Duodenal mucosa (tissue), 2 donors: ENCODE data around the gene C9orf72.

Source experiments
- H3K27ac ChIP-seq: one replicate; pipeline ENCODE4 v1.7.0; 2013; ENCODE audit warnings: low read depth, low read length
- H3K27me3 ChIP-seq, 2 donors: one replicate each; pipeline ENCODE4 v1.7.0; 2013; ENCODE audit warnings: low read length in 2 of 2, control low read depth in 1 of 2; ENCODE audit not compliant: insufficient read depth in 2 of 2, control insufficient read depth in 1 of 2
- H3K36me3 ChIP-seq, 2 donors: one replicate each; pipeline ENCODE4 v1.7.0; 2013; ENCODE audit warnings: low read length in 2 of 2, control low read depth in 1 of 2; ENCODE audit not compliant: insufficient read depth in 2 of 2, control insufficient read depth in 1 of 2
- H3K4me1 ChIP-seq, 2 donors: one replicate each; pipeline ENCODE4 v1.7.0; 2013; ENCODE audit warnings: low read length in 2 of 2, control low read depth in 1 of 2; ENCODE audit not compliant: insufficient read depth in 2 of 2, control insufficient read depth in 1 of 2
- H3K4me3 ChIP-seq, 2 donors: one replicate each; pipeline ENCODE4 v1.7.0; 2013; ENCODE audit warnings: low read length in 2 of 2, low read depth in 1 of 2
- H3K9ac ChIP-seq, 2 donors: one replicate each; pipeline ENCODE4 v1.7.0; 2013; ENCODE audit warnings: low read length in 2 of 2, low read depth in 1 of 2
- H3K9me3 ChIP-seq, 2 donors: one replicate each; pipeline ENCODE4 v1.7.0; 2013; ENCODE audit warnings: low read length in 2 of 2, control low read depth in 1 of 2; ENCODE audit not compliant: control insufficient read depth in 1 of 2

Gene C9orf72

DNA sequence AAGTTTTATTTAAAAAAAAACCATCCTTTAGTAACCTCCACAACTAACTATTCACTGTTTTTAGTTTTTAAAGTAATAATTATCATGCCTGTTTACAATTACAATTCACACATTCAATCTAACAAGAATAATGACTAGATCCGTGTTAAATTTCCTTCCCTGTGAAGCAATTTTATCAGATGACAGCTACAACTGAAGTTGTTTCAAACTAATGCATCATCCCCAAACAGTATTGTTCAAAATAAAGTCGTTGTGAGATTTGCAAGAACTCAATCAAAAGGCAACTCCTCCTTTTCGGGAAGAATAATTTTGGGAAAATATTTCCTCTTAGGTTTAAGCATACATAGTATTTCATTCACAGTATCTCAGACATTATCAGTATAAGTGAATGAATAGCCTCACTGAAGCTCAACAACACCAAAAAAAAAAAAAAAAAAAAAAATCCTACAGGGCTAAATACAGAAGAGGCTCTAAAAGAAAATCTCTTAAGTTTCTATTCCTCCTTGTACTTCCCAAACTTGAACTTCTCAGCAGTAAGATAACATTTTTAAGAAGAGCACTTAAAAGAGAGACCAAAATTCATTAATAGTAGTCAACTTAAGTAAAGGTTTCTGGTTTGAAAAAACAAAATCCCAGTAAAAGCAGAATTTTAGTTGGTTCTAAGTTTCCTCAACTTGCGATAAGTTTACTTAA lies 9.4 kb downstream of the C9orf72 start:
- Histone ChIP-seq H3K9ac (no peak overlapping the region), H3K9me3 (no peaks in the 10 kb centered on the region), H3K36me3 (peaks cover 10 to 12% of the 10 kb centered on the region in 2 donors), H3K27me3 (no peaks in the 10 kb centered on the region), H3K4me1 (no peaks in the 10 kb centered on the region), H3K4me3 (no peak overlapping the region), H3K27ac (no peak overlapping the region)

GRCh38 chr9:27561685-27562084 lies 11.6 kb downstream of the C9orf72 start:
- no peak overlapping the region for H3K9ac ChIP-seq
- no peaks in the 10 kb centered on the region for H3K4me1 ChIP-seq
- H3K27ac ChIP-seq, result no peak overlapping the region
- no peaks in the 10 kb centered on the region for H3K27me3 ChIP-seq
- no peak overlapping the region for H3K4me3 ChIP-seq
- peaks cover 11 to 19% of the 10 kb centered on the region in 2 donors for H3K36me3 ChIP-seq
- H3K9me3 ChIP-seq, result no peaks in the 10 kb centered on the region

DNA sequence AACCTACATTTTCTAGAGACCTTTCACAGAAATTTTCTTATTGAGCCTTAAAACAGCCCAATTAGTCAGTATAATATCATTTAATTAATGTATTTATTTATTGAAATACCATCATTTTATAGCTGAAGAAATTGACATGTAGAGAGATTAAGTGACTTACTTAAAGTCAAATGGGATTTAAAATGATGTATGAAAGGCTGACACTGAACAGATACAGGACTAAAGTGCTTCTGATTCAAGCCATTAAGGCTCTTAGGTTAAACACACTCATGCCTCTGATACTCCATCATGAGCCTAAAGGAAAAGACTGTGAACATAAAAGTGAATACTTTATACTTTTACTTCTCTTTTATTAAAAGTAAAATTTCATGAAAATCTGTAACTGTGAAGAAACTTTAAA lies 12.8 kb downstream of the C9orf72 start:
- no peaks in the 10 kb centered on the region for H3K4me1 ChIP-seq
- H3K9ac ChIP-seq, result no peak overlapping the region
- no peak overlapping the region for H3K4me3 ChIP-seq
- no peaks in the 10 kb centered on the region for H3K27me3 ChIP-seq
- no peaks in the 10 kb centered on the region for H3K9me3 ChIP-seq
- no peak overlapping the region for H3K27ac ChIP-seq
- peaks cover 9 to 29% of the 10 kb centered on the region in 2 donors for H3K36me3 ChIP-seq

- Histone ChIP-seq H3K36me3 (peaks cover 9 to 30% of the 10 kb centered on the region in 2 donors), H3K4me1 (no peaks in the 10 kb centered on the region), H3K27me3 (no peaks in the 10 kb centered on the region), H3K9ac (no peak overlapping the region), H3K9me3 (no peaks in the 10 kb centered on the region), H3K27ac (no peak overlapping the region), H3K4me3 (no peak overlapping the region)
These were observed 15.0 kb downstream of the C9orf72 start for GRCh38 chr9:27558307-27558706.

DNA sequence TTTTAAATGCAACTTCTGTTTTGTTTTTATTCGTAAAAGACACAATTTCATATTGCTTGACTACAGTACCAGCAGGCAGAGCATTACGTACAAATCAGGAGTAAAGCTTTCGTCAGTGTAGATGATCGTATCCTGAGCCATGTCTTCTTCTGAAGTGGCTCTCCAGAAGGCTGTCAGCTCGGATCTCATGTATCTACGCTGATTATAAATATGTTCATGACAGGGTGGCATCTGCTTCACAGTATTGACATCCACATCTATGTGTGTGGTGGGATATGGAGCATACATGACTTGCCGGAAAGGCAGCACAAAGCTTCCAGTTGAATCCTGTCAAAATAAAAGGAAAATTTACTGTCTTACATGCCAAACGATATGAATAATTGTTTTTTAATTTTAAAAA lies 16.8 kb downstream of the C9orf72 start:
- no peak overlapping the region for H3K9ac ChIP-seq
- H3K27ac ChIP-seq, result no peak overlapping the region
- no peaks in the 10 kb centered on the region for H3K27me3 ChIP-seq
- H3K9me3 ChIP-seq, result no peaks in the 10 kb centered on the region
- no peak overlapping the region for H3K4me3 ChIP-seq
- peaks cover 9 to 39% of the 10 kb centered on the region in 2 donors for H3K36me3 ChIP-seq
- no peaks in the 10 kb centered on the region for H3K4me1 ChIP-seq

DNA sequence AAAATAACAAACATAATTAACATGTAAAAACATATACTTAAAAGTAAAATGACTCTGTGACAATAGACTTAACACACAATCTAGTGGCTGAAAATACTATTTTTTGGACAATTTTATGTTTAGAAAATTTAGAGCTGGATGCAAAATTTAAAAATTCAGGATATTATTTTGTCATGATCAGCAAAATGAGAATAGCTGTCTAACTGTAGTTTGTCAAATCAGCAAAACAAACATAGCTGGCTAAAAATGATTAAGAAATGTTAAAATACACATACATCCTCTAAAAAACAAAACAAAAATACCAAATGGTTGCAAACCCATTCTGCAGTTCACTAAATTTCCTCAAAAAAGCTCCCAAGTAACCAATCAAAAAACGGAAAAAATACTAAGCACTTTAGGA lies 18.6 kb downstream of the C9orf72 start:
- Histone ChIP-seq H3K27me3 (no peaks in the 10 kb centered on the region), H3K9me3 (no peaks in the 10 kb centered on the region), H3K9ac (no peak overlapping the region), H3K4me3 (no peak overlapping the region), H3K27ac (no peak overlapping the region), H3K4me1 (no peaks in the 10 kb centered on the region), H3K36me3 (peaks cover 13 to 34% of the 10 kb centered on the region in 2 donors)

DNA sequence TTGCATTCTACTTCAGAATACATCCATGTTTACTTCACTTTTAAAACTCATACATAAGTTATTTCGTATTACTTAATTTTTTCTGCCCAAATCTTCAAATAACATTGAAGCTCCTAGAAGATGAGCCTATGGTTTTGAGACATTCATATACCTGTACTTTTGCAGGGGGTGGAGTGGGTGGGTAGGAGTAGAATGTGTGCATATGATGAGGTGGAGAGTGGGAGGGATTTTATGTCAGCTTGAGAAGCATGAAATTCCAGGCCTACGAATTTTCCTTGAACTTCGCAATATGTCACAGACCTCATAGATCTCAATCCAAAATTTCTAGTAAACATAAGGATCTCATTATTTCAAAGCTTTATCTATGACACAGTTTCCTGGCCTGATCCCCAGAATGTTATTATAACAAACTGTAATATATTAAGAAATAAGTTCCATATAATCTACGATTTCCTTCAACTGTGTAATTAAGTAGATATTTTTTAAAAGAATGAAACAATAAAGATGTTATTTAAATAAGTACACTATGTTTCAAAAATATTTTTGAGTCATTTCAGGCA lies 24.0 kb downstream of the C9orf72 start:
- Histone ChIP-seq H3K4me3 (no peak overlapping the region), H3K9ac (no peak overlapping the region), H3K27me3 (no peaks in the 10 kb centered on the region), H3K9me3 (no peaks in the 10 kb centered on the region), H3K4me1 (no peaks in the 10 kb centered on the region), H3K27ac (no peak overlapping the region), H3K36me3 (peaks cover 8 to 19% of the 10 kb centered on the region in 2 donors)

DNA sequence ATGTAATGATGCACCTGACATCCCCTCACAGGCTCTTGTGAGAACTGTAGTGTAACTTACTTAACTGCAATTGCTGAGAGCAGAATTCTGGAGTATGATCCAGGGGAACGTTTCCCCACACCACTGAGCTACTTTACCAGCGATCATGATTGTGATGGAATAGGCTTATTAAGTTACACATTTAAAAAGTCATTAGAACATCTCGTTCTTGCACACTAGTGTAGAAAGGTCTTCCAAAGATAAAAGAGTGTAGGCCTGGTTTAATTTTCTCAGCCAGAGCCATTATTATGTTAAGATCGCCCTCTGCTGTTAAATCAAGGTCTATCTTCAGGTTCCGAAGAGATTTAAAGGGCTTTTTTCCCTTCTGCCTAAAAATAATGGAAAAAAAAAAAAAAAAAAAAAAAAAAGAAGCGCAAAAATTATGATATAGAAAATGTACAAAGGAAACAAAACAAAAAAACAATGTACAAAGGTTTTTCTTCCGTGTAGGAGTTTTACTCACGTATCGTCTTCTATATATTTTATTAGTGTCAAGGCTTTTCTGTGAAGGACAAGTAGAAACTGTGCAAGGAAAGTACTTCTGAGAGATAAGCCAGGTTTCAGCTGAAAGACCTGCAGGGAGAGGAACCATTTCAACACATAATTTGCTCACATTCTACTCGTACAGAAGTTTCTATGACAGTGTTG lies 25.1 kb downstream of the C9orf72 start:
- no peak overlapping the region for H3K4me3 ChIP-seq
- no peak overlapping the region for H3K9ac ChIP-seq
- H3K36me3 ChIP-seq, result peaks cover 8 to 16% of the 10 kb centered on the region in 2 donors
- no peaks in the 10 kb centered on the region for H3K9me3 ChIP-seq
- H3K27ac ChIP-seq, result no peak overlapping the region
- no peaks in the 10 kb centered on the region for H3K27me3 ChIP-seq
- H3K4me1 ChIP-seq, result no peaks in the 10 kb centered on the region

DNA sequence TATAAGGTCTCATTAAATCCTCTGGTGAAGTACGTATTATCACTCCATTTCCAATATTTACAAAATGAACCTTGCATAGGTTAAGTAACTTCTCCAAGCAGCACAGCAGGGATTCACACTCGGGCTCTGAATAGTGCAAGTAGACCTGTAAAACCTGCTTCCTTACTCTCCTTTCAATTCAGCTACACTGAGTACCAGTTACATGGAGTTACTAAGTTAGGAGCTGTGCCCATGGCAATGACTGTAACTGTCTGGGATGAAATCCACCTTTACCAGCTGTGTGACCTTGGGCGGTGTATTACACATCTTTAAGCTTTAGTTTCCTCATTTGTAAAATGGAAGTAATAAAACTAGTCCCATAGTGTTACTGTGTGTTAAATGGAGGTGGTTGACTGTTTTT lies 27.8 kb downstream of the C9orf72 start:
- Histone ChIP-seq H3K9me3 (no peaks in the 10 kb centered on the region), H3K4me1 (no peaks in the 10 kb centered on the region), H3K4me3 (no peak overlapping the region), H3K9ac (no peak overlapping the region), H3K27me3 (no peaks in the 10 kb centered on the region), H3K27ac (no peak overlapping the region), H3K36me3 (peaks cover 5 to 8% of the 10 kb centered on the region in 2 donors)

- Histone ChIP-seq H3K27me3 (no peaks in the 10 kb centered on the region), H3K9ac (no peak overlapping the region), H3K4me1 (peaks cover 2 to 8% of the 10 kb centered on the region in 2 donors), H3K36me3 (peaks cover 5% of the 10 kb centered on the region in 2 donors), H3K4me3 (no peak overlapping the region), H3K27ac (no peak overlapping the region), H3K9me3 (no peaks in the 10 kb centered on the region)
These were observed 30.8 kb downstream of the C9orf72 start for GRCh38 chr9:27542508-27542907.
